H1 (cell line): ENCODE results near the gene FLNA.
A peak's percentile ranks its signal among the peaks of the same experiment; 100 is the strongest.

Source experiments
- BRCA1 ChIP-seq: IDR thresholded peaks from 2 replicates; pipeline ENCODE4 v1.6.1; 2012; ENCODE audit warnings: low read depth, low read length, improper control_type of control experiment
- EP300 ChIP-seq, 2 experiments: IDR thresholded peaks; 1 replicate in 1 of 2; 2 replicates in 1 of 2; pipeline ENCODE4 v1.6.1; 2011 to 2012; ENCODE audit warnings: low read depth in 2 of 2, low read length in 2 of 2, mild to moderate bottlenecking in 2 of 2, borderline replicate concordance in 1 of 2, inconsistent platforms in 1 of 2, moderate library complexity in 1 of 2
- EZH2 ChIP-seq: fragments of 200-600 bp; sonication (generic); IDR thresholded peaks from 2 replicates; pipeline ENCODE4 v1.7.1; 2012; ENCODE audit warnings: low read depth, mild to moderate bottlenecking, moderate library complexity, low read length, inconsistent platforms; ENCODE audit not compliant: severe bottlenecking
- GABPA ChIP-seq: IDR thresholded peaks from 2 replicates; pipeline ENCODE4 v1.6.1; 2011; ENCODE audit warnings: mild to moderate bottlenecking, low read length, moderate library complexity, borderline replicate concordance; ENCODE audit not compliant: insufficient read depth
- PHF8 ChIP-seq: fragments of 200-600 bp; sonication (generic); conservative IDR thresholded peaks from 2 replicates; pipeline ENCODE4 v1.7.1; 2012; ENCODE audit warnings: low read depth, mild to moderate bottlenecking, inconsistent platforms, low read length, moderate library complexity
- POLR2A ChIP-seq, 2 experiments: IDR thresholded peaks; 1 replicate in 1 of 2; 2 replicates in 1 of 2; pipeline ENCODE4 v1.6.1; 2011; ENCODE audit warnings: low read depth in 2 of 2, low read length in 2 of 2, mild to moderate bottlenecking in 2 of 2; ENCODE audit errors: control extremely low read depth in 1 of 2
- POLR2AphosphoS5 ChIP-seq: IDR thresholded peaks from 2 replicates; pipeline ENCODE4 v1.6.1; 2011; ENCODE audit warnings: low read depth, low read length
- SIN3A ChIP-seq, 2 experiments: IDR thresholded peaks in 1 of 2; conservative IDR thresholded peaks in 1 of 2; 2 replicates each; pipeline ENCODE4 v1.6.1; 2011 to 2012; ENCODE audit warnings: low read length in 2 of 2, improper control_type of control experiment in 1 of 2, low read depth in 1 of 2, mild to moderate bottlenecking in 1 of 2
- SP1 ChIP-seq: IDR thresholded peaks from 2 replicates; pipeline ENCODE4 v1.6.1; 2011; ENCODE audit warnings: low read depth, low read length
- TAF1 ChIP-seq: IDR thresholded peaks from 2 replicates; pipeline ENCODE4 v1.6.1; 2011; ENCODE audit warnings: mild to moderate bottlenecking, low read depth, low read length
- TF ChIP-seq, protein P1 (sequence below), 3 experiments: IDR thresholded peaks; 1 replicate in 2 of 3; 2 replicates in 1 of 3; pipeline versions ENCODE4 v1.5.1 to v1.6.1; 2011; ENCODE audit warnings: low read length in 3 of 3, mild to moderate bottlenecking in 3 of 3, inconsistent platforms in 2 of 3, low read depth in 1 of 3, moderate library complexity in 1 of 3; ENCODE audit not compliant: insufficient read depth in 1 of 3; ENCODE audit errors: control extremely low read depth in 1 of 3
- TF ChIP-seq, protein P2 (sequence below): IDR thresholded peaks from 2 replicates; pipeline ENCODE4 v1.6.1; 2011; ENCODE audit warnings: low read length, improper control_type of control experiment

DNA sequence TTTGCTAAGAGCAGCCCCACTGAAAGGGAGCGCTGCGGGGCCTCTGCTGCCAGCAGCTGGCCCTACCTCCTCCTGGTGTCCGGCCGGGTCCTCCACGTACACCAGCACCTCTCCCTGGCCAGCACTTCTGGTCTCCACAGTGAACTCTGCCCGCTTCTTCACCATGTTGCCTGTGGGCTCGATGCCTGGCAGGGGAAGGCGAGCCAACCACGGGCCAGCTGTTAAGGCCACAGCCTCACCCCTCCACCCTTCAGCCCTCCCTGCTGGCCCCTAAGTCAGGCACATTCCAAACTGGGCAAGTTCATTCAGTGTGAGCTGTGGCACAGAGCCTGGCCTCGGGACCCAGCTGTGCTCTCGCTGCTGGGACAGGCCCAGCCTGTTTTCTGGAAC lies 7.8 kb downstream of the FLNA start:
- TF ChIP-seq, protein P1, sequence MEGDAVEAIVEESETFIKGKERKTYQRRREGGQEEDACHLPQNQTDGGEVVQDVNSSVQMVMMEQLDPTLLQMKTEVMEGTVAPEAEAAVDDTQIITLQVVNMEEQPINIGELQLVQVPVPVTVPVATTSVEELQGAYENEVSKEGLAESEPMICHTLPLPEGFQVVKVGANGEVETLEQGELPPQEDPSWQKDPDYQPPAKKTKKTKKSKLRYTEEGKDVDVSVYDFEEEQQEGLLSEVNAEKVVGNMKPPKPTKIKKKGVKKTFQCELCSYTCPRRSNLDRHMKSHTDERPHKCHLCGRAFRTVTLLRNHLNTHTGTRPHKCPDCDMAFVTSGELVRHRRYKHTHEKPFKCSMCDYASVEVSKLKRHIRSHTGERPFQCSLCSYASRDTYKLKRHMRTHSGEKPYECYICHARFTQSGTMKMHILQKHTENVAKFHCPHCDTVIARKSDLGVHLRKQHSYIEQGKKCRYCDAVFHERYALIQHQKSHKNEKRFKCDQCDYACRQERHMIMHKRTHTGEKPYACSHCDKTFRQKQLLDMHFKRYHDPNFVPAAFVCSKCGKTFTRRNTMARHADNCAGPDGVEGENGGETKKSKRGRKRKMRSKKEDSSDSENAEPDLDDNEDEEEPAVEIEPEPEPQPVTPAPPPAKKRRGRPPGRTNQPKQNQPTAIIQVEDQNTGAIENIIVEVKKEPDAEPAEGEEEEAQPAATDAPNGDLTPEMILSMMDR (IDR thresholded peaks at IDR 0.05; ENCODE audit: control extremely low read depth in 1 of 3, insufficient read depth in 1 of 3, low read depth in 1 of 3, low read length in 3 of 3) = no peak
- no peak for TF ChIP-seq SP1
- no peak for TF ChIP-seq BRCA1
- TF ChIP-seq GABPA = no peak
- no peak for TF ChIP-seq PHF8
- TF ChIP-seq, protein P2, sequence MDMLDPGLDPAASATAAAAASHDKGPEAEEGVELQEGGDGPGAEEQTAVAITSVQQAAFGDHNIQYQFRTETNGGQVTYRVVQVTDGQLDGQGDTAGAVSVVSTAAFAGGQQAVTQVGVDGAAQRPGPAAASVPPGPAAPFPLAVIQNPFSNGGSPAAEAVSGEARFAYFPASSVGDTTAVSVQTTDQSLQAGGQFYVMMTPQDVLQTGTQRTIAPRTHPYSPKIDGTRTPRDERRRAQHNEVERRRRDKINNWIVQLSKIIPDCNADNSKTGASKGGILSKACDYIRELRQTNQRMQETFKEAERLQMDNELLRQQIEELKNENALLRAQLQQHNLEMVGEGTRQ = no peak
- no peak for TF ChIP-seq EZH2
- no peak for TF ChIP-seq TAF1
- peak; percentile 76 for TF ChIP-seq POLR2AphosphoS5
- TF ChIP-seq POLR2A (IDR thresholded peaks at IDR 0.05; ENCODE audit: control extremely low read depth in 1 of 2, low read depth in 2 of 2, low read length in 2 of 2) = peak in 1 of 2 experiments; percentile 9; a peak in 1 of 3 replicates
- no peak for TF ChIP-seq EP300 (IDR thresholded peaks at IDR 0.05; ENCODE audit: borderline replicate concordance in 1 of 2, low read depth in 2 of 2, low read length in 2 of 2)
- TF ChIP-seq SIN3A (conservative IDR thresholded peaks at IDR 0.05 in 1 of 2, IDR thresholded peaks at IDR 0.05 in 1 of 2; ENCODE audit: low read depth in 1 of 2, low read length in 2 of 2) = no peak
